NCI-H2107 (cell line): Measurements from ENCODE around the gene TTLL7.
"Not testable (repeated sequence)": the region's sequence is repeated elsewhere in the genome, so short reads cannot be mapped to it uniquely, and the experiment has no call there.

Experiments
- DNase-seq: peaks from one replicate; lab custom pipeline; 2025; lab: John Stamatoyannopoulos, UW

Gene TTLL7

GRCh38 chr1:83995649-83996048 is 3.3 kb downstream of the TTLL7 start:
- no peak for DNase-seq

DNA sequence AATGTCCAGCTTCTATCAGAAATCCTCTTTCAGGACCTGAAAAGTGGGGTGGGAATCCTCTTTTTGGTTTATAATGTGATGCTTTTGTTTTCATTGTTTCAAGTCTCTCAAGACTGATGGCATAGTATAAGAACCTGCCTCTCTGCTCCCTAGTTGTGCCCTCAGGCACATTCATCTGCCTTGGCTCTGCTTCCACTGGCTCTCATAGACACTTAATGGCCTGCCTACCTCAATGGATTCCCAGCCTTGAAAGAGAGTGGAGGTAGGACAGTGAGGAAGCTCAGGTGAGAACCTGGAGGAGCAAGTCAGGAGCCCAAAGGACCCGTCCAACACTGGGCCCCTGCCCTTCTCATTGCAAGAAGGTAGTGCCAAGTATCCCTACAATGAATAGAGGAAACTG is 4.8 kb downstream of the TTLL7 start:
- no peak for DNase-seq

DNA sequence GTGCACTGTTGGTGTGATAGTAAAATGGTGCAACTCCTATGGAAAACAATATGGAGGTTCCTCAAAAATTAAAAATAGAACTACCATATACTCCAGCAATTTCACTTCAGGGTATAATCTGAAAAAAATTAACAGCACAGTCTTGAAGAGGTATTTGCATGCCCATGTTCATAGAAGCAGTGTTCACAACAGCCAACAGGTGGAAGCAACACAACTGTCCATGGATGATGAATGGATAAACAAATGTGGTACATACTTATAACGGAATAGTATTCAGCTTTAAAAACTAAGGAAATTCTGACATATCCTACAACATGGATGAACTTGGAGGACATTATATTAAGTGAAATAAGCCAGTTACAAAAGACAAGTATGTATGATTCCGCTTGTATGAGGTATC is 8.2 kb downstream of the TTLL7 start:
- DNase-seq, result no peak

DNA sequence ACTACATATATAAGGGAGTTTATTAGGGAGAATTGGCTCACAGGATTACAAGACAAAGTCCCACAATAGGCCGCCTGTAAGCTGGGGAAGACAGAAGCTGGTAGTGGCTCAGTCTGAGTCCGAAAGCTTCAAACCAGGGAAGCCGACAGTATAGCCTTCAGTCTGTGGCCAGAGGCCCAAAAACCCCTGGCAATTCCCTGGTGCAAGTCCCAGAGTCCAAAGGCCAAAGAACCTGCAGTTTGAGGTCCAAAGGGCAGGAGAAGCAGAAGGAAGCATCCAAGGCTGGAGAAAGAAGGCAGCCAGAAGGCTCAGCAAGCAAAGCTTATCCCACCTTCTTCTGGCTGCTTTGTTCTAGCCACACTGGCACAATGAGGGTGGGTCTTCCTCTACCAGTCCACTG is 13.9 kb downstream of the TTLL7 start:
- no peak for DNase-seq

DNA sequence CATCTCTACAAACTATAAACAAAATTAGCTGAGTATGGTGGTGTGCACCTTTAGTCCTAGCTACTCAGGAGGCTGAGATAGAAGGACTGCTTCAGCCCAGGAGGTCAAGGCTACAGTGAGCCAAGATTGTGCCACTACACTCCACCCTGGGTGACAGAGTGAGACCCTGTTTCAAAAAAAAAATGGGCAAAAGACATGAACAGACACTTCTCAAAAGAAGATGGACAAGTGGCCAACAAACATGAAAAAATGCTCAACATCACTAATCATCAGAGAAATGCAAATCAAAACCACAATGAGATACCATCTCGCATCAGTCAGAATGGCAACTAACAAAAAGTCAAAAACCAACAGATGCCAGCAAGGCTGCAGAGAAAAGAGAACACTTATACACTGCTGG is 15.0 kb downstream of the TTLL7 start:
- not testable (repeated sequence) for DNase-seq

DNA sequence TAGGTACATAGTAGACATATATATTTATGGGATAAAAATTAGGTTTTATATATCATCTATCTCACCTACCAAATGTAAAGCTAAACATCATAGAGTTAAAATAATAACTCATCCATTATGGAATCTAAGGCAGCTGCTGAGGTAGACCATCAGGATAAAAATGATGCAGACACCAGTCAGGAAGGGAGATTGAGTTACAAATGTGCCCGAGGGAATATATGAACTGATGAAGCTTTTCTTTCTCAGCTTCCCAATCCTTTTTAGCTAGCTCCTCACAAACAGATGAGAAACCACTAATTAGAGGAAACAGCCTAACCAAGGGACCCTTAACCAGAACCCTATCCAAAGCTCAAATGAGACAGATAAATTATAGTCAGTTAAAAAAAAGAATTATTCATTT is 20.9 kb downstream of the TTLL7 start:
- peak; percentile 3 for DNase-seq

- DNase-seq, result no peak
These were observed 22.0 kb downstream of the TTLL7 start for GRCh38 chr1:83976920-83977319.

GRCh38 chr1:83970802-83971201 is 28.1 kb downstream of the TTLL7 start:
- DNase-seq, result no peak

DNA sequence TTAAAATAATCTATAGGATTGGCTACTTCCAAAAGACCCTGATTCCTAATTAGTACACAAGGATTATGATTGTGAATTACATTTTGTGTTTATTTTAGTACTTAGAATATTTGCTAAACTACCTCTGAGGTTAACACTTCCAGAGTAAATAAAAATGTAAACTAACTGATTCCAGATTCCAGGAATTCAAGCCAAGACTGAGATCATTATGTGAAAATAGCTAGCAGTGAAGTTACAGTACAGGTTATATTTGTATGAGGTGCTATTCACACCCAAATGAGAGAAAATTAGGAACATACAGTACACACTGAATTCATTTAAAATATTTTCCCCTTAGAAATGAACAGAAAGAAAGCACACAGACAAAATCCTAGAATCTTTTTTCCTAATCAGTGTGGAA is 28.8 kb downstream of the TTLL7 start:
- DNase-seq, result no peak

DNA sequence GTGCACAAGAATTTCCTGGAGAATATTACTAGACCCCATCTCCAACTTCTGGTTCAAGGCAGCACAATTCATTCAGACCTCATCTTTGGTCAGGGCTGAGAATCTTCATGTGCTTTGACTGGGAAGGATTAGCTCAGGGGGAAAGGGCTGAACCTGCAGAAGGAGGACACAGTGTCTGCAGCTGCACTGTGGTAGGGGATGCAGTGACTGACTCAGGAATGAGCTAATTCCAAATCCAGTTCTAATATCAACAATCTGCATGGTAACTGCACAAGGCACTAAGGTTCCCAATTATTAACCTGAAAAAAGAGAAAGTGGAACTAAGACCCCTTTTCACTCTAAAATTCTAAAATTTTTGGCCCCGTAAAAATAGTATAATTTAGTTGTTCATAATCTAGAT is 31.6 kb downstream of the TTLL7 start:
- DNase-seq, result no peak

DNA sequence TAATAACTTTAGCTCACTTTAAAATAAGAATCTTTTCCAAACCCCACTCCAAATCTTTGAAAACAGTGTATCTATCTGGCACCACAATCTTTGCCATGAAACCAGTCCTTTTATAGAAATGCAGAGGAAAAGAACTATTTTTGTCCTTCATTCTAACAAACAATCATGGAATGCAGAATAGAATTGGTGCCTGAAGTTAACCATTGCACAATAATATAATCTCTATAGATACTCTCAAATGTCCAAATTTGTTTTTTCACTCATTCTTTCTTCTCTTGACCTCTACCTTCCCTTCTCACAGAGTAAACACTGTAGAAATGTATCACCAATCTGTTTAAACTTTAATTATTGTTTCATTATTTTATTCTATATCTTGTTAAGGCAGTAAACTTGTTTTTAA is 34.8 kb downstream of the TTLL7 start:
- no peak for DNase-seq

DNA sequence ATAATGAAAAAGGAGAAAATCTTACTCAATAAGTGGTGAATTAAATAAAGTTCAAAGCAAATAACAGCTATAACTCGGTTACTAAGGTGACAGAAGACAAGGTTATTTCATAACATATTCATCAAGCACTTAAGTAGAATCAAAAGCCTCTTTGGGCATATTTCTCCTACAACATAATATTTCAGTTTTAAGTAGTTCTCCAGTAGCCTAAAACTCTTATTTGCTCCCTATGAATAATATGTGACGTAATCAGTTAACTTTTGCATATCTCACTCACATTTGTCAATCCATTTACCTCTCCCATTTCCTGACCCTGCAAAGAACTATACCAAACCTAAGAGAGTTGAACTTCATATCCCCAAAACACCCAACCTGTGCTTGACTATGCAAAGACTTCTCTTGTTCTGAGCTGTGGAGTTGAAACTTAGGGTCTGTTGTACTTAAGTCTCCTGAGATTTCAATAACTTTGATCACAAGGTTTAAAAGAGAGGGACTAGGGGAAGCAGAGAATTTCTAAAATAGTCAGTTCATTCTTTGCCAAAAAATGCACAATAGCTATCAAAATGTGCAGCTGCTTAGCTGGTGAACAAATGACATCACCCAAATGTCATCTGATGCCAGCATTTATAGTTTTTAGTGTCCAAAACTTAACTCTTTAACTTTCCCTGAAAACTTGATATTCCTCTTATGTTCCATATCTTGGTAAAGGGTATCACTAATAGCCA is 37.2 kb downstream of the TTLL7 start:
- DNase-seq, result no peak

- no peak for DNase-seq
These were observed 38.2 kb downstream of the TTLL7 start for GRCh38 chr1:83960669-83961277.

DNA sequence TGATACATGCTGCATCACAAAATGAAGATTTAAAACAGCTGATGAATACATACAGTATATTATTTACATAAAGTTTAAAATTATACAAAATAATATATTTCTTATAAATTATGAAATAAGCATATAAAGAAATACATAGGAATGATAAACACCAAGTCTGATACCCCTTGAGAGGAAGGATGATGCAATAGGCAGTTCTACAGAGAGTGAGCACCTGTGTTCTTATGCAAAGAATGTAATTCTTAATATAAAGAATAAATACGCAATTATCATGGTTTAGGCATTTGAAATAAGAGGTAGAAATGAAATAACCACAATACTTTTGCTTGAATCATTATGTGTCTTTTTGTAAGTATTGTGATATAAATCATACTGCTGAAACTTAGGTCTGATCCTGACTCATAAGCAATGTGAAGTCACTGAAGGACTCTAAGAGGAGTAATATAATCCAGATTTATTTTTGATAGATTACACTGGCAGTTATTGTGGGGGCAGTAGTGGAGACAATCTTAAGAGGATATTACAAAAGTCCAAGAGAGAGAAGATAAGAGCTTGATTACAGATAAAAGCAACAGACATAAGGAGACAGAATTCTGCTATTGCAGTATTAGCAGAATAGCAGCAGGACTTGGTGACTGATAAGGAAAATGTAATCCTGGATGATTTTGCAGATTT is 39.0 kb downstream of the TTLL7 start:
- DNase-seq, result no peak

- DNase-seq, result no peak
These were observed 40.2 kb downstream of the TTLL7 start for GRCh38 chr1:83958704-83959103.

DNA sequence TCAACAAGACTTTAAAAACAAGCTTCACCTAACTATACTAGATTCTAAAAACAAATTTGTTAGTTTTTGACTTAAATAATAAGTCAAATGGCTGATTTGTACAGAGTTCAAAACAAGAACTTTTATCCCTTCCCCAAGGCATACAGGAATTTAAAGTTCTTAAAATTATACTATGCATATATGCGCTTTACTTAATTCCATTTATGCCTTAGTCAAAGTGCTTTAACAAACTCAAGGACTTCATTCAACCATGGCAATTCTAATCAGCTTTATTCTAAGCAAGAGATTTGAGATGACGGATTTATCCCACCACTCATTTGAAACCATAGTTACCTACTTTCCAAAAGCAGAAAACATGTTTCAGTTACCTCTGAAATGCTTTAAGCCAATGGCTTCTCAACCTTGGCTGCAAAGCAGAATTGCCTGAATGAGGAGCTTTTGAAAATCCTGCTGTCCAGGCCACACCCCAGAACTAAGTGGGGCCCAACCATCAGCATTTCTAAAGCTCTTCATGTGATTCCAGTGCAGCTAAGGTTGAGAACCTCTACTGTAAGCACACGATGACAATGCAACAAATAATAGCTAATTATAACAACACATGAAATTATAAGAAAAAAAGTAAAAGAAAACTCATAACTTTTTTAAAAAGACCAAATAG is 44.6 kb downstream of the TTLL7 start:
- DNase-seq, result no peak

GRCh38 chr1:83950106-83950661 is 48.7 kb downstream of the TTLL7 start:
- no peak for DNase-seq

DNA sequence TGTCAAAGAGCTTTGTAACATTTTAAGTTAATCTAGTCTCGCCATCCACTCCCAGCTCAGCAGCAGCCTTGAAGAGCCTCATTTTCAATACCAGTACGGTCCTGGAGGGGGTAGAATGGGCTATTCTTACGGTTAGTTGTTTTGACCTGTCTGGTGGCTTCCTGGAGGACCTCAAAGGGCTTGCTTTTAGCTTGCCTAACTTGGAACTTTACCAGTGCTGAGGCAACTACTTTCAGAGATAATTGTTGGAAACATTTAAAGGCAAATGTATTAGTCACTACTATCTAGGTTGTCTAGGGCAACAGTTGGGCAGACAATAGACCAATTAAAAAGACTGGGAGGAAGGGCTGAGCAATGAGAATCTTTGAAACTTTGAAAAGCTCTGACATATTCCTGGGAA is 56.0 kb downstream of the TTLL7 start:
- DNase-seq, result no peak

DNA sequence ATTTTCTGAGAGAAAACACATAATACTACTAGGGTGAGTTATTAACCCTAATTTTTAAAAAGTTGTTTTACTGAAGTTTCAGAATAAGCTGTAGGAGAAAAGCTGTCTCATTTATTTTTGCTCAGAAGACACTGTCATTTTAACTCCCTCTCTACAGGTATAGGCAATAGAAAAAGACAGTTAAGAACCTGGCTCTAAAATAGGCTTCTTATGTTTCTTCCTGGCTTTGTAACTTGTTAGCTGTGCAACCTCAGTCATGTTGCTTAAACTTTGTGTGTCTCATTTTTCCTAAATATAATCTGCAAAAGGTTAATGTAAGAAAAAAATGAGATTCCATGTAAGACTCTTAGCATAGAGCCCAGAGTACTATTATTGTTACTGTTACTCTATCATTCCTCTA is 64.4 kb downstream of the TTLL7 start:
- DNase-seq, result no peak

GRCh38 chr1:83932693-83933092 is 66.2 kb downstream of the TTLL7 start:
- DNase-seq, result no peak

- no peak for DNase-seq
These were observed 66.7 kb downstream of the TTLL7 start for GRCh38 chr1:83932281-83932680.

- peak; percentile 41 for DNase-seq
These were observed 67.2 kb downstream of the TTLL7 start for GRCh38 chr1:83931658-83932253.
